ENCODE measurements around the gene MYH14.
"Not testable (repeated sequence)": the region's sequence is repeated elsewhere in the genome, so short reads cannot be mapped to it uniquely, and the experiment has no call there.

Gene MYH14

GRCh38 chr19:50329146-50329925 is 125.9 kb downstream of the MYH14 start, which contains the start of gene KCNC3:
KCNC3 (minus strand) TSS chr19:50329377; CDS start chr19:50329082, 295 bp downstream.
- H3K4me3 ChIP-seq (ENCODE audit: low read depth, low read length), result peak within 1 kb of the TSS; percentile 49
- peak; percentile 96 for DNase-seq (ENCODE audit: low read depth)
- no peak for TF ChIP-seq CTCF (IDR thresholded peaks at IDR 0.05; ENCODE audit: control insufficient read depth, extremely low read depth, insufficient read depth)

GRCh38 chr19:50329926-50330294 is 126.5 kb downstream of the MYH14 start:
- not testable (repeated sequence) for DNase-seq (ENCODE audit: low read depth)
- H3K4me3 ChIP-seq (ENCODE audit: low read depth, low read length), result peak overlapping the region; percentile 29

GRCh38 chr19:50330365-50331078 is 127.1 kb downstream of the MYH14 start:
- no peak for TF ChIP-seq CTCF (IDR thresholded peaks at IDR 0.05; ENCODE audit: control insufficient read depth, extremely low read depth, insufficient read depth)
- H3K4me3 ChIP-seq (ENCODE audit: low read depth, low read length), result no peak overlapping the region
- no peak for DNase-seq (ENCODE audit: low read depth)

- no peak for DNase-seq (ENCODE audit: low read depth)
- no peak overlapping the region for H3K4me3 ChIP-seq (ENCODE audit: low read depth, low read length)
- TF ChIP-seq CTCF (IDR thresholded peaks at IDR 0.05; ENCODE audit: control insufficient read depth, extremely low read depth, insufficient read depth), result no peak
These were observed 128.0 kb downstream of the MYH14 start for GRCh38 chr19:50331221-50331993.

- H3K4me3 ChIP-seq (ENCODE audit: low read depth, low read length), result no peak overlapping the region
- no peak for TF ChIP-seq CTCF (IDR thresholded peaks at IDR 0.05; ENCODE audit: control insufficient read depth, extremely low read depth, insufficient read depth)
- DNase-seq (ENCODE audit: low read depth), result no peak
These were observed 128.5 kb downstream of the MYH14 start for GRCh38 chr19:50331994-50332243.

GRCh38 chr19:50332244-50333038 is 129.0 kb downstream of the MYH14 start:
- peak overlapping the region; percentile 57; the same call in 1 of the 2 replicates for H3K4me3 ChIP-seq (ENCODE audit: low read depth, low read length)
- no peak for TF ChIP-seq CTCF (IDR thresholded peaks at IDR 0.05; ENCODE audit: control insufficient read depth, extremely low read depth, insufficient read depth)
- no peak for DNase-seq (ENCODE audit: low read depth)
